Measurements from ENCODE around the gene ARF4. TPM values are rescaled to one million over a fixed set of nuclear protein-coding genes. Genes with fewer than 3 reads are reported as not detected.
"Not testable (repeated sequence)": the region's sequence is repeated elsewhere in the genome, so short reads cannot be mapped to it uniquely, and the experiment has no call there.

Gene ARF4
- 69.6 and 72.9 TPM in 2 replicates for total RNA-seq

DNA sequence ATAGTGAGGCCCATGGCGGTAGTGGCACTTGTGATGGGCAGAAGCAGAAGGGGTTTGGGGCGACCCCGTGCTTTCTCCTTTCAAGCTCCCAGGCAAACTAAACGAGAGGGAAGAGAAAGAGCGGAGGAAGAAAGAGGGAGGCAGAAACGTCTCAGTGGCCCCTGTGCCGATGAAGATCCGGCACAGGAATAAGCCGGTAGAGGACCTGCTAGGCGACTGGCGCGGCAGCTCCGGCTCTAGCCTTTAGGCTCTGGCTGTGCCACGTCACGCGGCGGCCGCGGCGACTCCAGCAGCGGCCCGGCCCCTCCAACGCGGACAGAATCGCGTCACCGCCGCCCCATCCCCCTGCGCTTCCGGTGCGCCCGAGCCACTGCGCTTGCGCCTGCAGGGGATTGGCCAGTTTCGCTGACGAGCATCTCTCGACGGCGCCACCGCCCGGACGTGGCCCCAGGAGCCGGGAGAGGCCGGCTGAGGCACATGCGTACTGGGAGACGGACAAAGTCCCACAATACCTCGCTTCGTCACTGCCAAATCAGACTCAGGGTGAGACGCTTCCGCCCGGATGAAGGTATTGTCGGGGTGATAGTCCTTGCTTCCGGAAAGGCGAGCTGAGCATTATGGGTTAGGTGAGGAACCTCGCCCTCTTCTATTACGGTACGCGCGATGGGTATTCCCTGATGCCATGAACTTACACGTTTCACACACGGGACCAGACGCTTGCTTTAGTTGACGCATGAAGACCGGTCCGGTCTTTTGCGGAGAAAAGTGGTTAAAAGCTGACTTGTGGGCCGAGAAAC, at the start of gene ARF4:
TSS of gene ARF4 (minus strand) at position 218 of the 797 bp plus-strand sequence. CDS start at position 14, 204 bp downstream.
- intact Hi-C loops (cut with micrococcal nuclease), result loop anchor here (1.0 to 10.0 kb wide), 9 partner anchors 41 to 915 kb away; partner anchors contain the start of genes ABHD6, HTD2, PDE12 and RPP14

DNA sequence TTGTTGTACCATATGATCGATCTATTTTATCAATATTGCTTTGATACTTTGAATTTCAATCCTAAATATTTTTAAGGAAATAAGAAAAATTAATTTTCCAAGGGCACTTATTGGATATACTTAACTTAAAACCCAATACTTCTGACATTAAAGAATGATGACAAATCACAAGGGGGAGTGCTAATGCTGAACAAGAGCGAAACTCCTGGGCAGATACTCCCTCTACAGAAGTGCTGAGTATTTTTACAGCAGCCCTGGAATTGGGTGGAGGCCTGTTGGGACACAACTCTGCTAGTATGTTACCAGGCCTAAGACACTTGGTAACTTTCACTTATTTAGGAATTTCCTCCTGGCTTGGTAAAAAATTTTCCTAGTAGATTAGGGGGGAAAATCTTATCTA, 49.6 kb upstream of the ARF4 start:
- intact Hi-C loops (cut with micrococcal nuclease), result no loop called here

DNA sequence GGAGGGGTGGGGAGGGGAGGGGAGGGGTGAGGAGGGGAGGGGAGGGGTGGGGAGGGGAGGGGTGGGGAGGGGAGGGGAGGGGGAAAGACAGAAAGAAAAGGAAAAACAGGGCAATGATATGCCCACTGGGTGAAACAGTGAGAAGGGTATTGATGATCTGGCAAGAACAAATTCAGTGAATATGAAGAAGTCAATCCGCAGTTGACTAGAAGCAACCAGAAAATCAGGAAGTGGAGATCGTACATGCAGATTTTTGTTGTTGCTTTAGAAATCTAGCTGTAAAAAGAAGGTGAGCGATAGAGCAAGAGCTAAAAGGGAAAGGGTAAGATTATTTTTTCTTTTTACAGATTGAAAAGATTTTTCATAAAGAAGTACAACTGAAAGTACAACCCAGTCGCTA, 47.6 kb upstream of the ARF4 start:
- intact Hi-C loops (cut with micrococcal nuclease), result no loop called here

DNA sequence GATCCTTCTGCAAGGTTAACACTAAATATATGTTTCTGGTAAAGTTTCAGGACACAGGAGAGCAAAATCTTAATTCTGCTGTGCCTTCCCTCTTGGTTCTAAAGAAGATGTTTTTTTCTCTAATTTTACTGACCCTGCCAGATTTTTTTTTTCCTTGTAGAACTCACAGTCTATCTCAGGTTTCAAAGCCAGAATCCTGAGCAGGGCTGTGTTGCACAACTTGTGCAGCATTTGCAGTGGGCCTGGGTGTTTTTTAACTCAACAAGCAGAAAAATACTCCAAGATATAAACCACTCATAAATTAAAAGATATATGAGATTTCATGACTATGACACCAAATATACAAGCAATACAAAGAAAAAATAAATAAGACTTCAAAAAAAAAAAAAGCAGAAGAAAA, 40.2 kb upstream of the ARF4 start:
- intact Hi-C loops (cut with micrococcal nuclease), result no loop called here

DNA sequence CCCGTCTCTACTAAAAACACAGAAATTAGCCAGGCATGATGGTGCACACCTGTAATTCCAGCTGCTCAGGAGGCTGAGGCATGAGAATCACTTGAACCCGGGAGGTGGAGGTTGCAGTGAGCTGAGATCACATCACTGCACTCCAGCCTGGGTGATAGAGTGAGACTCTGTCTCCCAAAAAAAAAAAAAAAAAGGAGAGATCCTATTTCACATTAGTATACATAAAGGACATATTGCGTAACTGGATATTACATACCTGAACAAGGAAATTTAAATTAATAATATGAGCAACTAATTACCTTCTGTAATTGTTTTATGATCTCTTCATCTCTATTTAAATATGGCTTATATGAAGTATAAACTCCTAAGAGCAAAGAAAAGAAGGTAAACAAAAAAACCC, 37.1 kb upstream of the ARF4 start:
- intact Hi-C loops (cut with micrococcal nuclease), result not testable (repeated sequence)

DNA sequence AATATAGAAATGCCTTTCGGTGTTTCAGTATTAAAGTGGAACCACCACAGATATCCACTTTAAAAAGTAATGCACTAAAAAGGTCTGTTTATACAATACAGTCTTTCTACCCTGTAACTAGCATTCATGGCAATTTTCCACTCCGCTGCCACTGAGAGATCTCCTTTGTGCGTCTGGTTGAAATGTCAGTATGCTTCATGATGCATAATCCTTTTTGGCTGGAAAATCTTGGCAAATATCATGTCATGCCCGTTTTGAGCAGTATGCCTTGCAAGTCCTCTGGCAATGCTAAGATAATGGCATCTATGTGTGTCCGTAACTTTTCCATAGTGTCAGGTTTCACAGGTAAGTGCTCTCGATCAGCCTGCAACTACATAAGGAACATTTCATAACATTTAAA, 30.8 kb upstream of the ARF4 start:
- intact Hi-C loops (cut with micrococcal nuclease), result no loop called here

DNA sequence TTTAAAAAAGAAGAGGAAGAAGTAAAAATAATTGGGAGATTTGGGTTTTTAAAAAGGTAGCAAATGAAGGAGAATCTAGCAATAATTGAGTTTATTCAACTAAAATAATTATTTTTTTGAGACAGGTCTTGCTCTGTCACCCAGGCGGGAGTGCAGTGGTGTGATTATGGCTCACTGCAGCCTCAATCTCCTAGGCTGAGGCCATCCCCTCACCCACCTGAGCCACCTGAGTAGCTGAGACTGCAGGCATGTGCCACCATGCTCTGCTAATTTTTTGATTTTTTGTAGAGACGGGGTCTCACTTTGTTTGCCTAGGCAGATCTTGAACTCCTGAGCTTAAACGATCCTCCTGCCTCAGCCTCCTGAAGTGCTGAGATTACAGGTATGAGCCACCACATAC, 27.7 kb upstream of the ARF4 start:
- intact Hi-C loops (cut with micrococcal nuclease), result no loop called here

DNA sequence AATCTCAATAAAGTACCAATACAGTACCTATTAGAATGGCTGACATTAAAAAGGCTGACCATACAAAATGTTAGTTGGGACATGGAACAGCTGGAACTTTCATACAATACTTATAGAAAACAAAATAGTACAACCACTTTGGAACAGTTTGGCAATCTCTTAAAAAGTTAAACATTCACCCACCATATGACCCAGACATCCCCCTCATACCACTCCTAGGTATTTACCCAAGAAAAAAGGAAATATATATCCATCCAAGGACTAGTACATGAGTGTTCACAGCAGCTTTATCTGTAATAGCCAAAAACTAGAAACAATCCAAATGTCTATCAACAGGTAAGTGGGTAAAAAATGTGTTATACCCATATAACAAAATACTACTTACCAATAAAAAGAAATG, 25.2 kb upstream of the ARF4 start:
- intact Hi-C loops (cut with micrococcal nuclease), result no loop called here

DNA sequence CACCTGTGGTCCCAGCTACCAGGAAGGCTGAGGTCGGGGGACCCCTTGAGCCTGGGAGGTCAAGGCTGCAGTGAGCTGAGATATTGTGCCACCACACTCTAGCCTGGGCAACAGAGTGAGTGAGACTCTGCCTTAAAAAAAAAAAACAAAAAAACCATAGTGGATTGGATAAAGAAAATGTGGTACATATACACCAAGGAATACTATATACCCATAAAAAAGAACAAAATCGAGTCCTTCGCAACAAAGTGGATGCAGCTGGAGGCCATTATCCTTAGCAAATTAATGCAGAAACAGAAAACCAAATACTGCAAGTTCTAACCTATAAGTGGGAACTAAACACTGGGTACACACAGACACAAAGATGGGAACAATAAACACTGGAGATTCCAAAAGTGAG, 20.6 kb upstream of the ARF4 start:
- intact Hi-C loops (cut with micrococcal nuclease), result no loop called here

DNA sequence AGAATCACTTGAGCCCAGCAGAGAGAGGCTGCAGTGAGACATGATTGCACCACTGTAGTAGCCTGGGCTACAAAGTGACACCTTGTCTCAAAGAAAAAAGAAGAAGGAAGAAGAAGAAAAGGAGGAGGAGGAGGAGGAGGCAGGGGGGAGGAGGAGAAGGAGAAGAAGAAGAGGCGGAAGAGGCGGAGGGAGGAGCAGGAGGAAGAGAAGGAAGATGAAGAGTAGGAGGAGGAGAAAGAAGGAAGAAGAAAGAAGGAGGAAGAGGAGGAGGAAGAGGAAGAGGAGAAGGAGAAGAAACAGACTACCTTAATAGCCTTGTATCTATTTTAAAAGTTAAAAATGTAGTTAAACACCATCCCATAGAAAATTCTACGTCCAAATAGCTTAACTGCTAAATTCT, 19.1 kb upstream of the ARF4 start:
- intact Hi-C loops (cut with micrococcal nuclease), result no loop called here

DNA sequence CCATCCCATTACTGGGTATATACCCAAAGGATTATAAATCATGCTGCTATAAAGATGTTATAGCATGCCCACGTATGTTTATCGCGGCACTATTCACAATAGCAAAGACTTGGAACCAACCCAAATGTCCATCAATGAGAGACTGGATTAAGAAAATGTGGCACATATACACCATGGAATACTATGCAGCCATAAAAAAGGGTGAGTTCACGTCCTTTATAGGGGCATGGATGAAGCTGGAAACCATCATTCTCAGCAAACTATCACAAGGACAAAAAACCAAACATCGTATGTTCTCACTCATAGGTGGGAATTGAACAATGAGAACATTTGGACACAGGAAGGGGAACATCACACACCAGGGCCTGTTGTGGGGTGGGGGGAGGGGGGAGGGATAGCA, 14.7 kb upstream of the ARF4 start:
- intact Hi-C loops (cut with micrococcal nuclease), result not testable (repeated sequence)

DNA sequence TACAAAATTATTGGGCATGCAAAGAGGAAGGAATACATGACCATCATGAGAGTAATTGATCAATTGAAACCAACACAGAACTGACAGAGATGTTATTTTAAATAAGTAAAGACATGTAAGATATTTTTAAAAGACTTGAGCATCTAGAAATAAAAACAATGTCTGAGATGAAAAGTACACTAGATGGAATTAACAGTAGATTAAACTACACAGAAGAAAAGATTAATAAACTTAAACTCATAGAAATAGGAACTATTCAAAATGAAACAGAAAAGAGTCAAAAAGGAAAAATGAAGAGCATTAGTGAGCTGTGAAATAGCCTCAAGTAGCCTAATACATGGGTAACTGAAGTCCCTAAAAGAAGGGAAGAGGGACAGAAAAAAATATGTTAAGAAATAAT, 8.5 kb upstream of the ARF4 start:
- intact Hi-C loops (cut with micrococcal nuclease), result no loop called here

DNA sequence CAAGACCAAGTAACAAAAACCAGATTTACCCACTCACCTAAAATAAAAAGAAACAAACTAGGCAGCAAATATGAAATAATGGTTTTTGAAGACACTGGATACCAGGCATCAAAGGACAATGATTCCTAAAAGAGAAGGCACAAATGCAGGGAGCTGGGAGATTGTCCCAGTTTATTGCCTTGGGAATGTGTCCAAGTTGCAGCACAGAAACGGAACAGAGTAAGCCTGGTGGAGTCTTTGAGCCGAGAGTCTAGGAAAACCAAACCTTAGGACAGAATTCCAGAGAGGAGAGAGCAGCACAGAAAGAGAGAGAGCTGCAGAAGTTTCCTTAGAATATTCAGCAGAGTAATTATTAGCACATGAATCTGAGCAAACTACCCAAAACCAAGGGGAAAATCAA, 7.8 kb upstream of the ARF4 start:
- intact Hi-C loops (cut with micrococcal nuclease), result no loop called here

DNA sequence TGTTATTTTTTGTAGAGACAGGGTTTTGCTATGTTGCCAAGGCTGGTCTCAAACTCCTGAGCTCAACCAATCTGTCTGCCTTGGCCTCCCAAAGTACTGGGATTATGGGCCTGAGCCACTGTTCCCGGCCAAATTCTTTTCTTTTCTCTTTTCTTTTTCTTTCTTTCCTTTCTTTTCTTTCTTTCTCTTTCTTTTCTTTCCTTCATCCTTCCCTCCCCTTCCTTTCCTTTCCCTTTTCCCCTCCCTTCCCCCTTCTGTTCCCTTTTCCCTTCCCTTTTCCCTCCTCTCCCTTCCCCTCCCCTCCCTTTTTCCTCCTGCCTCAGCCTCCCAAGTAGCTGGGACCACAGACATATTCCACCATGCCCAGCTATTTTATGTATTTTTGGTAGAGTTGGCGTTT, 3.1 kb upstream of the ARF4 start:
- intact Hi-C loops (cut with micrococcal nuclease), result no loop called here

DNA sequence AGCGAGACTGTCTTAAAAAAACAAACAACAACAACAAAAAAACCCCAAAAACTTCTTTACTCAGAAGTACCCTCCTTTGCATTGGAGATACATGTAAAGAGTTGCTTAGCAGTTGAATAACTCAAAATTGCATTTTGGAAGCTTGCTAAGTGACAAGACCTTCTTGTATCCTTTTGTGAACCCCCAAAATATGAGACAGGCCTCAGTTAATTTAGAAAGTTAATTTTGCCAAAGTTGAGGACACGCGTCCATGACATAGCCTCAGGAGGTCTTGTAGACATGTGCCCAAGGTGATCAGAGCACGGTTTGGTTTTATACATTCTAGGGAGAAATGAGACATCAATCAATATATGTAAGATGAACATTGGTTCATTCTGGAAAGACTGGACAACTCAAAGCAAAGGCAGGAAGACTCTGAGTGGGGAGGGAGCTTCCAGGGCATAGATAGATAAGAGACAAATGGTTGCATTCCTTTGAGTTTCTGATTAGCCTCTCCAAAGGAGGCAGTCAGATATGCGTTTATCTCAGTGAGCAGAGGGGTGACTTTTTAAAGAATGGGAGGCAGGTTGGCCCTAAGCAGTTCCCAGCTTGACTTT, 1.7 kb upstream of the ARF4 start:
- intact Hi-C loops (cut with micrococcal nuclease), result loop anchor here (5.0 to 10.0 kb wide), 3 partner anchors 56 to 917 kb away; partner anchors contain the start of genes ABHD6 and TASOR

DNA sequence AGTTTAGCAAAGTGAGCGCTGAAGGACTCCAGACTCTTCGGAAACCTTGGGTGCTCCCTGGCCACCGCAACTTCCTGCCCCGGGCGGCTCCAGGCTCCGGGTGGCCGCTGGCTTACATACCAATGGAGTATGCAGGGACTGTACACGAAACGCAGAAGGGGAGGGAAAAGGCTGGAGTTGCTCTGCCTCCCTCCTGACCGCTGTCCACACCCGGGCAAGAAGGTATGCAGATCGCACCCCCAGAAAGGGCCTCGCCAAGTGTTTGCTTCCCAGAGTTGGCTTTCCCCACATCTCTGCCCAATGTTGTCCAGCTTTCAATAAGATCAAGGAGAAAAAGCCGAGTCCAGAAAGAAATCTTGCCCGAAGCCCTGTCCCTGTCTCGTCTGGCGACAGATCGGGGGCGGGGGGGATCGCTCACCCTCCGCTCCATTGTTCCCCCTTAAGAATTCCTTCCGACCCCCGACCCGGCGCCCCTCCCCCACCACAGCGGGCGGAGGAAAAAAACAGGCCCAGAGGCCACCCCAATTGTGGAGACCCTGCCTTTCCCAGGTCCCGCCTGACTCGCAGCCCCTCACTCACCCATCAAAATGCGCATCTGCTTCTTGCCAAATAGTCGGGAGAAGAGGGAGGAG, 533 bp downstream of the ARF4 start:
- intact Hi-C loops (cut with micrococcal nuclease), result loop anchor here (1.0 to 10.0 kb wide), 9 partner anchors 40 to 914 kb away; partner anchors contain the start of genes ABHD6, HTD2, PDE12 and RPP14

DNA sequence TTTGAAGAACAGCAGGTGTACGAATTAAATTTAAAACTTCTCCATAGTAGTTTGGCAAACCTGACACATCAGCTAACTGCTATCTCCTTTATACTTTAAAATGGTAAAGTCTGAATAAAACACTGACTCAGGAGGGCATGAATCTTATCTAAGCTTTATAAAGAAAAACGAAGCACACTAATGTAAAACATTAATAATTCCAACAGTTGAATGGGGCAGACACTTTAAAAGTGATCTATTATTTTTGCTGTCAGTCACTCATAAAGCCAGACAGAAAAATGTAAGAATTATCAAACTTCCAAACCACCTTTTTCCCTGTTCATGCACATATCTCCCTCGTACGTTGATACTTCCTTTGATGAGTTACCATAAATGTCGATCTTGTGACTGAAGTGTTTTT, 2.6 kb downstream of the ARF4 start:
- intact Hi-C loops (cut with micrococcal nuclease), result loop anchor here (10.0 kb wide), 1 partner anchor 60 kb away; no protein-coding TSS in a partner anchor

DNA sequence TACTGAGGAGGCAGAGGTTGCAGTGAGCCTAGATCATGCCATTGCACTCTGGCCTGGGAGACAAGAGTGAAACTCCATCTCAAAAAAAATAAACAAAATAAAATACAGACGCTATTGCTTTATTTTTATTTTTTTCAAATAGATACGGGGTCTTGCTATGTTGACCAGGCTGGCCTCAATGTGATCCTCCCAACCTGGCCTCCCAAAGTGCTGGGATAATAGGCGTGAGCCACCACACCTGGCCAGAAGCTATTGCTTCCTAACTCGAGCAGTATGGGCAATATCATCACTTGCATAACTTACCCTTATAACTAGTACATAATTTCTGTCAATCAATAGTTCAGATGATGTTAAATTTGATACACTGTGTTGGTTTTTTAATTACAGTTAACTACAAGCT, 3.0 kb downstream of the ARF4 start:
- intact Hi-C loops (cut with micrococcal nuclease), result loop anchor here (10.0 kb wide), 1 partner anchor 61 kb away; no protein-coding TSS in a partner anchor

DNA sequence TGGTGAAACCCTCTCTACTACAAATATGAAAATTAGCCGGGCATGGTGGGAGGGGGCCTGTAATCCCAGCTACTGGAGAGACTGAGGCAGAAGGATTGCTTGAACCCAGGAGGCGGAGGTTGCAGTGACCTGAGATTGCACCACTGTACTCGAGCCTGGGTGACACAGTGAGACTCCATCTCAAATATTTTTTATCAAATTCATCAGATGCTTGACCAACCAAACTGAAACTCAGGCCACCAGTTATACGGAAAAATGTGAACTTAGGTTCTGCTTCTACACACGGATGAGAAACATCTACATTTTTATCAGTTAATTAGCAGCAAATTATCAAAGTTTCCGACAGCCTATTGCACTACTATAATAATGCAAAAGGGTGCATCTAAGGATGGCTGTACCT, 4.8 kb downstream of the ARF4 start:
- intact Hi-C loops (cut with micrococcal nuclease), result loop anchor here (10.0 kb wide), 1 partner anchor 62 kb away; no protein-coding TSS in a partner anchor

DNA sequence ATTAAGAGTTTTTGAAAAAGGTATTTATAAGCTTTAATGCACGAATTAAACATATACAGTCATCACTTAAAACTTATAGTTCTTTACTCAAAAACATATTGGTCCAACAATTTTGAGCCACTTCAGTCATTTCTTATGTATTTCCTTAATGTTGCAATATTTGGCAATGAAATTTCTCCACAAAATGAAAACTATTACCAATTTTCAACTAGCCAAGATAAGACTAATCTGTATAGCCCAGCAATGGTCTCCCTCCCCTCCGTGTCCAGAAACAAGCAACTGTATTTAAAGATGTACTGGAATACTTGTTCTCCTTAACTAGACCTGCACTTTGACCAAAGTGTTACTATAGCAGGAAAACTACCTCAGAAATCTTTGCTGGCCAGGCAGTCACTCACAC, 9.2 kb downstream of the ARF4 start:
- intact Hi-C loops (cut with micrococcal nuclease), result no loop called here

DNA sequence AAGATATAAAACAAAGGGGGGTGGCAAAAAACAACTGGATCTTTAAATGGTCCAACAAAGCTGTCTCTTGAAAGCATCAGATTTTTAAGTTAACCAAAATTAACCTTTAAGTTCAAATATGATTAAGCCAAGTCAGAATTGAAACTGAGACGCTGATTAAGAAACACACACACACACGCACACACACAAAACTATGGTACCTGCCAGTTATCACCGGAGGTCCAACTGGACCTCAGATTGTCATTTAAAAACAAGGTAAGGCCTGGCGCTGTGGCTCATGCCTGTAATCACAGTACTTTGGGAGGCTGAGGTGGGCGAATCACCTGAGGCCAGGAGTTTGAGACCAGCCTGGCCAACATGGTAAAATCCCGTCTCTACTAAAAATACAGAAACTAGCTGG, 10.4 kb downstream of the ARF4 start:
- intact Hi-C loops (cut with micrococcal nuclease), result no loop called here

DNA sequence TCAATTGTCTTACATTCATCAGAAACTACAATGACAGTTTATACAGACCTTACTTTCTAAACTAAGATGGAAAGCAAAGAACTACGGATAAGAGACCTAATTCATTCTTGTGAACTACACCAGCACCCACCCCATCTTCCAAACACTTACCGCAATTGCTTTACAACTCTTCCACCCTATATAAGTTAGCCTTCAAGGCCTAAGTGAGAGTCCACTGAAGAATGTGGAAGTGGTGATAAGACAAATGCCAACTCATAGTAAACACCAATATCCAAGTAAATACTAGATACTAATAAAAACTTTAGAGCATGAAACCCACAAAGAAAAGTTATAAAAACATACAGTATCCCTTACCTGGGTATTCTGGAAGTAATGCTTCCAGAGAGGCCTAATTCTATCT, 13.6 kb downstream of the ARF4 start:
- intact Hi-C loops (cut with micrococcal nuclease), result no loop called here
